ENCODE data around the gene SLC35F6. TPM values are rescaled to one million over a fixed set of nuclear protein-coding genes. Genes with fewer than 3 reads are reported as not detected.

Gene SLC35F6
- total and polyA plus RNA-seq, 9 of the 15 experiments (the other 6 are each of a cell fraction or from before 2014, with no cell fraction given) = 11.9 to 47.3 (median 22.5) TPM

DNA sequence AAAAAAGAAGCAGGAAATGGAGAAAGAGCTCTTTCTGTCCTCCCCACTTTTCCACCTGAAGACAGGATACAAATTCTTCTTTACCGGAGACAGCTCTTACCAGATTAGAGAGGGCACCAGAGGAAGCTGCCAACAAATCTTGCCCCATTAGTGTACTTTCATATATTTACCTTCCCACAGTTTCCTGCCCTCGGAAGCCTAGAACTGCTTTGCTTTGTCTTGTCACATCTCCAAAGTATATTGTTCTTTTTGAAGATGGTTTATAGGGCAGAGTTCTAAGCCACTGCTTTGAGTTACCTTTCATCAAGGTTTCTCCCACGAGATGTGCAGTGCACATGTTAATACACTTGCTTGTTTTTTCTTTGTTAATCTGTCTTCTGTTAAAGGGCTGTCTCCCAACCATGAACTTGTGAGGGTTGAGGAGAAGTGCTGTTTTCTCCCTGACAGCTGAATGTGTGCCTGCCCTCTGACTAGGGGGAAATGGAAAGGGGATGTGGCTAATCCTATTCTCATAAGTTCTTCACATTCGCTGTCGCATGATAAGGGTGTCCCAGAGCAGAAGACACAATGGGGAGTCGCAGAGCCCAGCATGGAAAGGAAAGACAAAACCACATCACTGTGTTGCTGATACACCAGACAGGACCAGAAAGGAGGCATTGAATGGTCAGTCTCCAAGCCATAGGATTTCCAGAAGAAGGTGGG lies 45.9 kb downstream of the SLC35F6 start (continued):
- TF ChIP-seq SP2 (IDR thresholded peaks at IDR 0.05; ENCODE audit: extremely low read depth, low read depth, low read length, poor library complexity, severe bottlenecking) = no peak
- TF ChIP-seq GTF2F1 (IDR thresholded peaks at IDR 0.05; ENCODE audit: low read depth, low read length) = no peak
- TF ChIP-seq ZNF263 (CRISPR knock-in tag; IDR thresholded peaks at IDR 0.05; ENCODE audit: borderline replicate concordance) = no peak
- TF ChIP-seq ZNF354B (CRISPR knock-in tag; IDR thresholded peaks at IDR 0.05) = no peak
- no peak for TF ChIP-seq ZNF280A (IDR thresholded peaks at IDR 0.05; ENCODE audit: low read depth, partially characterized antibody)

- Histone ChIP-seq H2AFZ (ENCODE audit: low read depth, low read length) (no peak overlapping the region), H3K79me2 (ENCODE audit: control insufficient read depth, insufficient read depth, low read length) (no peaks in the 10 kb centered on the region), H3K36me3 (ENCODE audit: control insufficient read depth, insufficient read depth, low read length) (no peaks in the 10 kb centered on the region), H3K27ac (ENCODE audit: extremely low read depth, low read depth, low read length) (no peak overlapping the region), H3K9me1 (ENCODE audit: control insufficient read depth, insufficient read depth, low read length) (peaks cover 3% of the 10 kb centered on the region), H3K4me3 (no peak overlapping the region), H3K4me2 (ENCODE audit: insufficient read depth, low read length) (no peak overlapping the region), H3K4me1 (replicated peaks in 1 of 2; ENCODE audit: control insufficient read depth in 2 of 2, insufficient read depth in 2 of 2, low read length in 2 of 2) (no peaks in the 10 kb centered on the region; a peak in 1 of 5 replicates), H4K20me1 (replicated peaks; ENCODE audit: control insufficient read depth, insufficient read depth, low read length) (no peaks in the 10 kb centered on the region; the same call in 1 of the 2 replicates), H3K9me3 (replicated peaks; ENCODE audit: control insufficient read depth, insufficient read depth, low read depth, low read length) (no peaks in the 10 kb centered on the region), H3K9ac (ENCODE audit: insufficient read depth in 1 of 2, low read depth in 2 of 2, low read length in 2 of 2) (peak overlapping the region in 1 of 2 experiments; percentile 16; a peak in 1 of 4 replicates), H3K27me3 (ENCODE audit: control insufficient read depth in 2 of 2, insufficient read depth in 2 of 2, low read length in 2 of 2) (peaks cover 18 to 40% of the 10 kb centered on the region in 2 experiments; a peak in 4 of 5 replicates)
- DNase-seq (ENCODE audit: extremely low read depth in 1 of 4, low spot score in 3 of 4) (no peak), ATAC-seq (no peak), FAIRE-seq (no peak)
- intact Hi-C loops (cut with micrococcal nuclease) = no loop called here
- TF ChIP-seq ZNF146 (CRISPR knock-in tag; IDR thresholded peaks at IDR 0.05; ENCODE audit: unreplicated experiment) (no peak), HOXB6 (CRISPR knock-in tag; IDR thresholded peaks at IDR 0.05; ENCODE audit: borderline replicate concordance) (no peak), ZBTB17 (CRISPR knock-in tag; IDR thresholded peaks at IDR 0.05) (no peak), BRD9 (IDR thresholded peaks at IDR 0.05; ENCODE audit: low read depth, partially characterized antibody) (no peak), ZNF3 (CRISPR knock-in tag; IDR thresholded peaks at IDR 0.05) (no peak), GATA2 (CRISPR knock-in tag; IDR thresholded peaks at IDR 0.05) (no peak)
- TF ChIP-seq, protein P1, sequence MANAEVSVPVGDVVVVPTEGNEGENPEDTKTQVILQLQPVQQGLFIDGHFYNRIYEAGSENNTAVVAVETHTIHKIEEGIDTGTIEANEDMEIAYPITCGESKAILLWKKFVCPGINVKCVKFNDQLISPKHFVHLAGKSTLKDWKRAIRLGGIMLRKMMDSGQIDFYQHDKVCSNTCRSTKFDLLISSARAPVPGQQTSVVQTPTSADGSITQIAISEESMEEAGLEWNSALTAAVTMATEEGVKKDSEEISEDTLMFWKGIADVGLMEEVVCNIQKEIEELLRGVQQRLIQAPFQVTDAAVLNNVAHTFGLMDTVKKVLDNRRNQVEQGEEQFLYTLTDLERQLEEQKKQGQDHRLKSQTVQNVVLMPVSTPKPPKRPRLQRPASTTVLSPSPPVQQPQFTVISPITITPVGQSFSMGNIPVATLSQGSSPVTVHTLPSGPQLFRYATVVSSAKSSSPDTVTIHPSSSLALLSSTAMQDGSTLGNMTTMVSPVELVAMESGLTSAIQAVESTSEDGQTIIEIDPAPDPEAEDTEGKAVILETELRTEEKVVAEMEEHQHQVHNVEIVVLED (CRISPR knock-in tag; IDR thresholded peaks at IDR 0.05) = no peak
- TF ChIP-seq, protein P2, sequence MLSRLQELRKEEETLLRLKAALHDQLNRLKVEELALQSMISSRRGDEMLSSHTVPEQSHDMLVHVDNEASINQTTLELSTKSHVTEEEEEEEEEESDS (CRISPR knock-in tag; IDR thresholded peaks at IDR 0.05) = no peak
- BruUV-seq (replicated peaks) = no TSS peak
- in situ Hi-C loops (cut with MboI) = no loop called here
- ChIA-PET CTCF (ENCODE audit: low intra/inter-chr PET ratio) (no interaction called here), POLR2A (no interaction called here)
- 4% methylated on average over 8 of the region's 8 CpGs for WGBS (ENCODE audit: insufficient coverage, low coverage, missing lambda C conversion rate)
Measured at GRCh38 chr2:26811261-26811660, 47.2 kb downstream of the SLC35F6 start.

All from K562 (cell line).